K562 (cell line): ENCODE measurements around the gene CEP95. TPM values are rescaled to one million over a fixed set of nuclear protein-coding genes. Genes with fewer than 3 reads are reported as not detected.

Source experiments
- ATAC-seq: fragments of 200-7000 bp; cut with Tn5 transposase; 3 replicates; pipeline ENCODE4 v1.9.1; 2020; ENCODE audit warnings: moderate library complexity
- BruUV-seq: library from RNA; stranded (reverse); fragments of 400-500 nt; replicated peaks from 2 replicates; lab custom pipeline; 2021; lab: Mats Ljungman, UMichigan
- CTCF ChIA-PET: fragments of 300-600 bp; formaldehyde crosslinking; extraction: SDS; loops from one replicate; lab custom pipeline; 2021; ENCODE audit warnings: low intra/inter-chr PET ratio; lab: Yijun Ruan, JAX
- POLR2A ChIA-PET: fragments of 300-600, 350-650 bp; sonication (Branson Sonifier 250); formaldehyde crosslinking; extraction: SDS; loops from one replicate; lab custom pipeline; 2021; ENCODE audit warnings: antibody characterized with exemption, inconsistent platforms; lab: Yijun Ruan, JAX
- DNase-seq, 4 experiments: peaks; one replicate each; pipeline versions ENCODE4 v3.0.0 to v3.0.0-alpha.2; 2011 to 2018; ENCODE audit warnings: low spot score in 3 of 4, mixed read lengths in 3 of 4; ENCODE audit errors: extremely low read depth in 1 of 4
- FAIRE-seq: peaks from 2 replicates; lab custom pipeline; 2011; peaks lifted over from hg19 to GRCh38; lab: Jason Lieb, UNC
- H2AFZ ChIP-seq: 2 replicates; pipeline ENCODE4 v1.6.0; 2011; ENCODE audit warnings: low read depth, low read length, control low read depth, inconsistent platforms
- H3K27ac ChIP-seq: fragments of 200-600 bp; 3 replicates; pipeline ENCODE4 v1.8.0; 2011; ENCODE audit warnings: low read depth, mild to moderate bottlenecking, control low read depth, inconsistent platforms, low read length, moderate library complexity, mixed read lengths; ENCODE audit errors: extremely low read depth
- H3K27me3 ChIP-seq, 2 experiments: fragments of 300-600 bp in 1 of 2; 2 replicates in 1 of 2; 3 replicates in 1 of 2; pipeline versions ENCODE4 v1.6.0 to v1.8.0; 2011; ENCODE audit warnings: inconsistent platforms in 2 of 2, low read length in 2 of 2, mild to moderate bottlenecking in 1 of 2, mixed read lengths in 1 of 2, moderate library complexity in 1 of 2; ENCODE audit not compliant: control insufficient read depth in 2 of 2, insufficient read depth in 2 of 2
- H3K36me3 ChIP-seq: fragments of 300-600 bp; 3 replicates; pipeline ENCODE4 v1.8.0; 2011; ENCODE audit warnings: mild to moderate bottlenecking, low read length, inconsistent platforms; ENCODE audit not compliant: control insufficient read depth, insufficient read depth
- H3K4me1 ChIP-seq, 2 experiments: fragments of 200-600 bp in 1 of 2; replicated peaks in 1 of 2; 2 replicates in 1 of 2; 3 replicates in 1 of 2; pipeline versions ENCODE4 v1.5.1 to v1.8.0; 2011; ENCODE audit warnings: inconsistent platforms in 2 of 2, low read length in 2 of 2, mild to moderate bottlenecking in 1 of 2, mixed read lengths in 1 of 2, moderate library complexity in 1 of 2; ENCODE audit not compliant: control insufficient read depth in 2 of 2, insufficient read depth in 2 of 2
- H3K4me2 ChIP-seq: 2 replicates; pipeline ENCODE4 v1.6.1; 2011; ENCODE audit warnings: low read length, control low read depth, inconsistent platforms, mixed read lengths; ENCODE audit not compliant: insufficient read depth
- H3K4me3 ChIP-seq: fragments of 200-600 bp; sonication (generic), shearing (Covaris generic); 2 replicates; pipeline ENCODE4 v1.5.1; 2016; ENCODE audit warnings: control low read depth, inconsistent platforms
- H3K79me2 ChIP-seq: fragments of 200-600 bp; 3 replicates; pipeline ENCODE4 v1.8.0; 2011; ENCODE audit warnings: low read length, inconsistent platforms; ENCODE audit not compliant: control insufficient read depth, insufficient read depth
- H3K9ac ChIP-seq, 2 experiments: 2 replicates each; pipeline versions ENCODE4 v1.6.0 to v1.6.1; 2011; ENCODE audit warnings: low read depth in 2 of 2, low read length in 2 of 2, control low read depth in 1 of 2, inconsistent platforms in 1 of 2, mild to moderate bottlenecking in 1 of 2, mixed read lengths in 1 of 2; ENCODE audit not compliant: insufficient read depth in 1 of 2
- H3K9me1 ChIP-seq: one replicate; pipeline ENCODE4 v1.6.0; 2011; ENCODE audit warnings: inconsistent platforms, mild to moderate bottlenecking, low read length, moderate library complexity; ENCODE audit not compliant: control insufficient read depth, insufficient read depth
- H3K9me3 ChIP-seq: replicated peaks from 2 replicates; pipeline ENCODE4 v1.5.1; 2011; ENCODE audit warnings: low read depth, low read length, inconsistent platforms; ENCODE audit not compliant: control insufficient read depth, insufficient read depth
- H4K20me1 ChIP-seq: replicated peaks from 2 replicates; pipeline ENCODE4 v1.6.1; 2011; ENCODE audit warnings: low read length, inconsistent platforms, mixed read lengths; ENCODE audit not compliant: control insufficient read depth, insufficient read depth
- BCOR ChIP-seq: fragments of 450-650 bp; IDR thresholded peaks from 2 replicates; pipeline ENCODE4 v1.6.1; 2016
- DACH1 ChIP-seq: fragments of 450-650 bp; IDR thresholded peaks from 2 replicates; pipeline ENCODE4 v1.6.1; 2018; ENCODE audit not compliant: partially characterized antibody
- E4F1 ChIP-seq: fragments of 250-450 bp; sonication (Bioruptor Pico); IDR thresholded peaks from 2 replicates; pipeline ENCODE4 v1.5.0; 2021; ENCODE audit warnings: mild to moderate bottlenecking, borderline replicate concordance
- EP300 ChIP-seq: IDR thresholded peaks from 2 replicates; pipeline ENCODE4 v1.6.1; 2012; ENCODE audit warnings: low read length, improper control_type of control experiment
- EP400 ChIP-seq: fragments of 450-650 bp; IDR thresholded peaks from 2 replicates; pipeline ENCODE4 v1.6.1; 2017; ENCODE audit warnings: antibody characterized with exemption, mild to moderate bottlenecking, moderate library complexity
- HDAC1 ChIP-seq, 2 experiments: fragments of 450-650 bp; IDR thresholded peaks; 2 replicates each; pipeline ENCODE4 v1.6.1; 2016 to 2017; ENCODE audit warnings: inconsistent platforms in 1 of 2, mild to moderate bottlenecking in 1 of 2, moderate library complexity in 1 of 2
- KDM4B ChIP-seq, 2 experiments: fragments of 450-650 bp in 1 of 2; sonication (generic) in 1 of 2; IDR thresholded peaks; 2 replicates each; pipeline ENCODE4 v1.6.1; 2016 to 2017; ENCODE audit warnings: borderline replicate concordance in 2 of 2, antibody characterized with exemption in 1 of 2, low read depth in 1 of 2, mild to moderate bottlenecking in 1 of 2
- MAFF ChIP-seq: IDR thresholded peaks from 2 replicates; pipeline ENCODE4 v1.6.1; 2012; ENCODE audit warnings: low read length, improper control_type of control experiment
- MED1 ChIP-seq: sonication (generic); formaldehyde crosslinking; IDR thresholded peaks from 2 replicates; pipeline ENCODE4 v1.8.1; 2023; ENCODE audit warnings: missing genetic modification reagents, borderline replicate concordance
- MIER1 ChIP-seq: fragments of 450-650 bp; IDR thresholded peaks from 2 replicates; pipeline ENCODE4 v1.6.1; 2016; ENCODE audit warnings: antibody characterized with exemption, mild to moderate bottlenecking, low read depth
- MNT ChIP-seq, 2 experiments: fragments of 450-650 bp; conservative IDR thresholded peaks; 2 replicates each; pipeline ENCODE4 v1.6.1; 2017; ENCODE audit warnings: mild to moderate bottlenecking in 2 of 2, moderate library complexity in 2 of 2
- NCOA1 ChIP-seq: fragments of 450-650 bp; IDR thresholded peaks from 2 replicates; pipeline ENCODE4 v1.6.1; 2016; ENCODE audit warnings: low read depth
- POLR2A ChIP-seq: fragments of 450-650 bp; conservative IDR thresholded peaks from 2 replicates; pipeline ENCODE4 v1.6.1; 2016
- PRPF4 ChIP-seq: fragments of 200-400 bp; formaldehyde crosslinking; IDR thresholded peaks from one replicate; pipeline ENCODE4 v1.6.1; 2017; ENCODE audit warnings: low read length, low read depth, mild to moderate bottlenecking; ENCODE audit not compliant: insufficient read depth, poor library complexity, severe bottlenecking
- ZNF584 ChIP-seq: fragments of 200-800 bp; sonication (Bioruptor generic); IDR thresholded peaks from 2 replicates; pipeline ENCODE4 v1.6.1; 2016; ENCODE audit warnings: low read depth, mild to moderate bottlenecking, missing genetic modification characterization, missing compliant biosample characterization
- ZNF830 ChIP-seq: fragments of 250-450 bp; sonication (Bioruptor Pico); IDR thresholded peaks from 2 replicates; pipeline ENCODE4 v1.5.0; 2021; ENCODE audit warnings: mild to moderate bottlenecking
- WGBS: fragments of 100-300 bp; shearing (Covaris generic); methylation state at CpG from one replicate; pipeline ENCODE4 v1.1.6; 2016; ENCODE audit warnings: low coverage, mixed read lengths; ENCODE audit not compliant: insufficient coverage; ENCODE audit errors: missing lambda C conversion rate; 5-methylcytosine and 5-hydroxymethylcytosine counted together
- in situ Hi-C: fragments of 300-500 bp; cut with MboI; formaldehyde crosslinking; loops from 4 replicates; pipeline ENCODE4 v1.15.0; 2018; ENCODE audit warnings: inconsistent platforms, mixed read lengths
- intact Hi-C: fragments of 100-400 bp; cut with micrococcal nuclease; formaldehyde crosslinking; loops from 2 replicates; pipeline ENCODE4 v1.14.2; 2022
- polyA plus RNA-seq, 8 experiments: library from polyadenylated mRNA; depleted of rRNA in 4 of 8; stranded (reverse) in 5 of 8; unstranded in 3 of 8; fragments of >200 nt; fragmentation: Nextera tagmentation in 2 of 8; fragmentation: Illumina TruSeq in 1 of 8; extraction: Ambion mirVana in 2 of 8; extraction: Trizol in 1 of 8; gene quantifications; 2 replicates each; pipeline versions ENCODE4 v1.2.1 to v1.2.3, GENCODE V29; 2011 to 2014; ENCODE audit warnings: inconsistent platforms in 1 of 8, missing spikeins in 1 of 8
- total RNA-seq, 7 experiments: library from RNA; depleted of rRNA in 6 of 7; stranded (reverse); fragments of >200 nt in 6 of 7; fragmentation: Illumina TruSeq in 2 of 7; extraction: Trizol in 2 of 7; gene quantifications; 2 replicates each; pipeline versions ENCODE4 v1.2.1 to v1.2.3, GENCODE V29; 2011 to 2021; ENCODE audit warnings: low replicate concordance in 1 of 7
- TF ChIP-seq, protein P1 (sequence below): fragments of 250-450 bp; sonication (Bioruptor Pico); IDR thresholded peaks from 2 replicates; pipeline ENCODE4 v1.5.0; 2021

CEP95 gene
- total and polyA plus RNA-seq, 9 of the 15 experiments (the other 6 are each of a cell fraction or from before 2014, with no cell fraction given), result 26.7 to 80.7 (median 56.9) TPM

GRCh38 chr17:64495300-64495699, 11.5 kb upstream of the CEP95 start (continued):
- TF ChIP-seq MNT (conservative IDR thresholded peaks at IDR 0.05) (0 out of 4 replicates have a peak, but pooled peaks of 1 of the 2 experiments have one; percentile 12), EP400 (peak; percentile 23; the same call in 1 of the 2 replicates)

DNA sequence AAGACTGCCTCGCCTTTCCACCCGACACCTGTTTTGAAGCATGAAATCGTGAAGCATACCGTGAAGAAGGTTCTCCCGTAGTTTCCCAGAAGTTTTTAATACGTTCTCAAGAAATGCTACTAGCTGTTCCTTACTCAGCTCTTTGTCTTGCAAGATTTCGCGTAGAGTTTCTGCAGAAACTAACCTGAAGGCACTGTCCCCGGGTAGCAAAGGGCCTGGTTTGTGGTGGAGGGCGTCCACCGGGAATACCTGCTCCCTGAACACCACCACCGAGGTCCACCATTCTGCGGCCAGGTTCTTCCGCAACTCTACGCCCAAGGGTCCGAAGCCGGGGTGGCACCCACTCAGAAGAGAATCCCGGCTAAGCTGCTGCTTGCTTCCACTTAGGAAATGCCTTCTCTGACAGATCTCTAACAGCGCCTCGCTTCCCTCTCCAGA, 10.4 kb upstream of the CEP95 start:
- Histone ChIP-seq H3K4me3 (peak overlapping the region; percentile 69), H3K9me3 (no peaks in the 10 kb centered on the region; the same call in 1 of the 2 replicates), H2AFZ (peak overlapping the region; percentile 95), H3K79me2 (peaks cover 68% of the 10 kb centered on the region), H3K9ac (peak overlapping the region; percentile 88 to 96), H3K4me1 (peaks cover 4 to 10% of the 10 kb centered on the region in 2 experiments; a peak in 3 of 5 replicates), H3K27me3 (no peaks in the 10 kb centered on the region), H3K27ac (peak overlapping the region; percentile 90), H4K20me1 (0 out of 2 replicates have a peak, but pooled peaks cover 8% of the 10 kb centered on the region), H3K4me2 (peak overlapping the region; percentile 85), H3K36me3 (peaks cover 71% of the 10 kb centered on the region), H3K9me1 (no peaks in the 10 kb centered on the region)
- intact Hi-C loops (loop anchor here (2.0 kb wide), 2 partner anchors 76 to 106 kb away; no protein-coding TSS in a partner anchor), in situ Hi-C loops (no loop called here)
- FAIRE-seq (peak; percentile 67), ATAC-seq (peak; percentile 0), DNase-seq (no peak)
- CTCF ChIA-PET, result interaction anchor here (1.6 to 2.3 kb wide), 2 partner anchors 75 to 153 kb away, joined by 7 to 8 read pairs; no protein-coding TSS in a partner anchor
- BruUV-seq, result no TSS peak
- WGBS, result under 1% methylated on average over 20 of the region's 20 CpGs
- POLR2A ChIA-PET, result interaction anchor here (0.6 to 6.8 kb wide), 14 partner anchors 9 to 351 kb away, joined by 3 to 114 read pairs (median 4); partner anchors contain the start of genes CEP95 and DDX5
- no peak for TF ChIP-seq MAFF
- TF ChIP-seq KDM4B (IDR thresholded peaks at IDR 0.05; ENCODE audit: borderline replicate concordance in 2 of 2, low read depth in 1 of 2), result no peak
- TF ChIP-seq POLR2A, result no peak
- no peak for TF ChIP-seq ZNF584 (CRISPR knock-in tag)
- peak; percentile 8; the same call in 1 of the 2 replicates for TF ChIP-seq BCOR
- TF ChIP-seq MIER1, result no peak
- no peak for TF ChIP-seq DACH1
- TF ChIP-seq, protein P1, sequence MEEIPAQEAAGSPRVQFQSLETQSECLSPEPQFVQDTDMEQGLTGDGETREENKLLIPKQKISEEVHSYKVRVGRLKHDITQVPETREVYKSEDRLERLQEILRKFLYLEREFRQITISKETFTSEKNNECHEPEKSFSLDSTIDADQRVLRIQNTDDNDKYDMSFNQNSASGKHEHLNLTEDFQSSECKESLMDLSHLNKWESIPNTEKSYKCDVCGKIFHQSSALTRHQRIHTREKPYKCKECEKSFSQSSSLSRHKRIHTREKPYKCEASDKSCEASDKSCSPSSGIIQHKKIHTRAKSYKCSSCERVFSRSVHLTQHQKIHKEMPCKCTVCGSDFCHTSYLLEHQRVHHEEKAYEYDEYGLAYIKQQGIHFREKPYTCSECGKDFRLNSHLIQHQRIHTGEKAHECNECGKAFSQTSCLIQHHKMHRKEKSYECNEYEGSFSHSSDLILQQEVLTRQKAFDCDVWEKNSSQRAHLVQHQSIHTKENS (CRISPR knock-in tag), result no peak
- TF ChIP-seq NCOA1, result no peak
- TF ChIP-seq E4F1 (CRISPR knock-in tag), result no peak
- no peak for TF ChIP-seq EP300
- TF ChIP-seq MED1 (CRISPR knock-in tag), result no peak
- TF ChIP-seq HDAC1 (IDR thresholded peaks at IDR 0.05), result no peak
- no peak for TF ChIP-seq ZNF830 (CRISPR knock-in tag)
- TF ChIP-seq PRPF4, result no peak
